Activated T-helper 17 cell treated with anti-CD3 and anti-CD28 coated beads, Interleukin-2, amount 50 U/mL, for 72 hours (primary cell): ENCODE measurements around the gene KSR2. TPM values are rescaled to one million over a fixed set of nuclear protein-coding genes. Genes with fewer than 3 reads are reported as not detected.
"Not testable (repeated sequence)": the region's sequence is repeated elsewhere in the genome, so short reads cannot be mapped to it uniquely, and the experiment has no call there.

Experiments
- ATAC-seq: fragments of 150-1000 bp; cut with Tn5 transposase; replicated peaks from 2 replicates; pipeline ENCODE4 v1.10.0; 2021; ENCODE audit warnings: mild to moderate bottlenecking, moderate library complexity
- H3K27ac Mint-ChIP-seq: one replicate; pipeline ENCODE4 v1.8.0; 2022; ENCODE audit warnings: mixed read lengths
- H3K27me3 Mint-ChIP-seq: one replicate; pipeline ENCODE4 v1.8.0; 2022; ENCODE audit warnings: mixed read lengths
- H3K36me3 Mint-ChIP-seq: one replicate; pipeline ENCODE4 v1.8.0; 2022; ENCODE audit warnings: low read depth, mild to moderate bottlenecking, mixed read lengths
- H3K4me1 Mint-ChIP-seq: one replicate; pipeline ENCODE4 v1.8.0; 2022; ENCODE audit warnings: mixed read lengths
- H3K4me3 Mint-ChIP-seq: one replicate; pipeline ENCODE4 v1.8.0; 2022; ENCODE audit warnings: mild to moderate bottlenecking, mixed read lengths
- H3K9me3 Mint-ChIP-seq: one replicate; pipeline ENCODE4 v1.8.0; 2022; ENCODE audit warnings: mixed read lengths
- total RNA-seq, 2 donors: library from RNA; stranded (reverse); gene quantifications; one replicate each; pipeline ENCODE4 v1.2.3, GENCODE V29; 2022

Gene KSR2
- total RNA-seq, 2 donors from 2014 or later: 0.06 to 0.93 TPM

DNA sequence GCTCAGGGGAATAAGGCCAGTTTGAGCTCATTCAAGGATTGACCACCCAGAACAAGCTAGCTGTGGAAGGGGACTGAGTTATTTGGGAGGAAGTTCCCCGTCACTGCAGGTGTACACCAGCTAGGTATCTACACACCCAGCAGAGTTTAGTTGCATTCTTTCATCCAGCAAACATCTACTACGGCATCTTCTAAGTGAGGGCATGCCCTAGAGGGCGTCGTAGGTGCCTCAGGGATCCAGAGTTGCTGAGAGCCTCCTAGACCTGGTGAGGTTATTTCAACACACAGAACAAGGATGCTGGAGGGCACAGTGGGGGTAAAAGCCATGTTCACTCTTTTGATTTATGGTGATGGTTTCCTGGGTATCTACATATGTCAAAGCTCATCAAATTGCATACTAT lies 149.6 kb downstream of the KSR2 start:
- H3K27ac Mint-ChIP-seq: no peak overlapping the region
- no peaks in the 10 kb centered on the region for H3K36me3 Mint-ChIP-seq
- H3K4me1 Mint-ChIP-seq: no peaks in the 10 kb centered on the region
- no peak for ATAC-seq
- H3K4me3 Mint-ChIP-seq: no peak overlapping the region
- peaks cover 19% of the 10 kb centered on the region for H3K27me3 Mint-ChIP-seq
- peaks cover 4% of the 10 kb centered on the region for H3K9me3 Mint-ChIP-seq

DNA sequence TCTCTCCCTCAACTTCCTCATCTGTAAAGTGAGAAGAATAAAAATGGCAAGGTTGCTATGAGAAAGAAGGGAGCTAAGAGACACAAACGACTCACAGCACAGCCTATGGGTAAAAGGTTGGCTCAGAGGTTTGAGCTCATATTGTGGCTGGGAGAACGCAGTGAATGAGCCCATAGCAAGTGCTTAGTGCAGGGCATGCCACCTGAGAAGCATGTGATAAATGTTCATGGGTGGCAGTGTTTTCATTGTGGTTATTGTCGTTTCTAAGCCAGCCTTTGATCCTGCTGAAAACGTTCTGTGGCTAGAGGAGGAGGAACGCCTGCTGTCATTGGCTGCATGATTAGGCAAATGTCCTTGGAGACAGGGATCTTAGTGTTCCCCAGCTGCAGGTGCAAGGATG lies 150.4 kb downstream of the KSR2 start:
- no peaks in the 10 kb centered on the region for H3K36me3 Mint-ChIP-seq
- peaks cover 19% of the 10 kb centered on the region for H3K27me3 Mint-ChIP-seq
- no peak overlapping the region for H3K27ac Mint-ChIP-seq
- ATAC-seq: no peak
- no peak overlapping the region for H3K4me3 Mint-ChIP-seq
- H3K9me3 Mint-ChIP-seq: peaks cover 4% of the 10 kb centered on the region
- no peaks in the 10 kb centered on the region for H3K4me1 Mint-ChIP-seq

GRCh38 chr12:117809509-117809908 lies 159.3 kb downstream of the KSR2 start:
- Mint-ChIP-seq H3K4me1 (no peaks in the 10 kb centered on the region), H3K27me3 (peaks cover 21% of the 10 kb centered on the region), H3K4me3 (no peak overlapping the region), H3K36me3 (no peaks in the 10 kb centered on the region), H3K27ac (no peak overlapping the region), H3K9me3 (no peaks in the 10 kb centered on the region)
- ATAC-seq: no peak

DNA sequence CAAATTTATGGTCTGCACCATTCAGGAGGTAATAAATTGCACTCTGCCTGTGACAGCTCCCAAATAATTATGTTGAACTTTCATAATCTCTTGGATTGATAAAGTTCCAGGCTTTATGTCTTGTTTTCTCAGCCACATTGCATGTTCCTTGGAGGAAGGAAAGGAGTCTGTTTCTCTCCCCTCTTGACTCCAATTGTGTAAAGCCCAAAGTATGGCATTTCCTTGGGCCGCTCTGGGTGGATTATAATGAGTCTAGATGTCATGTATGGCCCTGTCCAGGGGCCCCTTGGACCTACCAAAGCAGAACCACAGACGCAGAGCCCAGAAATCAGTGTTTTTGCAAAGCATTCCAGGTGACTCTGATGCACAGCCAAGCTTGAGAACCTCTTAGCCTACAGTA lies 160.8 kb downstream of the KSR2 start:
- Mint-ChIP-seq H3K36me3 (no peaks in the 10 kb centered on the region), H3K27me3 (peaks cover 18% of the 10 kb centered on the region), H3K4me1 (no peaks in the 10 kb centered on the region), H3K9me3 (no peaks in the 10 kb centered on the region), H3K4me3 (no peak overlapping the region), H3K27ac (no peak overlapping the region)
- no peak for ATAC-seq

DNA sequence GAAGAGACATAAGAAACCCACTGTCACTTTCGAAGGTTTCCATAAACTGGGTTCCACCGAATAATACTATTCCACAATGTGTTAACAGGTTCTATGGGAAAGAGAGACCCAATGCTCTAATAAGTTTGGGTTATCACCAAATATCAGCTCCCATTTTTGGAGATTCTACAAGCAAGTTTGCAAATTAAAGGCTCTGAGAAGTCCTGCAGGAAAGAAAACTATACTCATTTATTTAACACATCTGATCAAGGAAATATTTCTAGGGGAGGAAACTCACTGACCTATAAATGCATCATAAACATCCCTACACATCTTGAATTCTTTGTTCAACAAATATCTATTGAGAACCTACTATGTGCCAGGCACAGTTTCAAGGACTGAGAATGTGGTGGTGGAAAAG lies 161.4 kb downstream of the KSR2 start:
- Mint-ChIP-seq H3K4me3 (no peak overlapping the region), H3K9me3 (no peaks in the 10 kb centered on the region), H3K27ac (no peak overlapping the region), H3K36me3 (no peaks in the 10 kb centered on the region), H3K27me3 (peaks cover 18% of the 10 kb centered on the region), H3K4me1 (no peaks in the 10 kb centered on the region)
- ATAC-seq: no peak

- Mint-ChIP-seq H3K4me3 (no peak overlapping the region), H3K4me1 (no peaks in the 10 kb centered on the region), H3K27ac (no peak overlapping the region), H3K27me3 (peaks cover 18% of the 10 kb centered on the region), H3K36me3 (no peaks in the 10 kb centered on the region), H3K9me3 (no peaks in the 10 kb centered on the region)
- ATAC-seq: no peak
Observed at GRCh38 chr12:117805865-117806264, 162.9 kb downstream of the KSR2 start.

DNA sequence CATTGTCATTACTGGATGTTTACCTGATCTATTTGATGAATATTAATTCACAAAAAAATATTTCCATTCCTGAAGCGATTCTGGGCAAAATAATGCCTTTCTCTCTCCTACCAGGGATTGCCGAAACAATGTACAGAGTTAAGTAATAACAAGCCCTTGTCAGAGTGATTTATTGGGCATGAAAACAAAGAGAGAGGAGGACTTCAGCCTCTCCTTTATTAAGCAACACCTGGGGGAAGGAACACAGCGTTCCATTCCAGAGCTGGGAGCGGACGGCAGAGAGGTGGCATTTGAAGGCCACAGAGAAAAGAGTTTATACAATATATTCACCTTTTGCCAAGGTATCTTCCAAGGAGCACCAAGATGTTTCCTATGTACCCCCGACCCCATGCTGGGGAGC lies 165.8 kb downstream of the KSR2 start:
- no peak overlapping the region for H3K4me3 Mint-ChIP-seq

DNA sequence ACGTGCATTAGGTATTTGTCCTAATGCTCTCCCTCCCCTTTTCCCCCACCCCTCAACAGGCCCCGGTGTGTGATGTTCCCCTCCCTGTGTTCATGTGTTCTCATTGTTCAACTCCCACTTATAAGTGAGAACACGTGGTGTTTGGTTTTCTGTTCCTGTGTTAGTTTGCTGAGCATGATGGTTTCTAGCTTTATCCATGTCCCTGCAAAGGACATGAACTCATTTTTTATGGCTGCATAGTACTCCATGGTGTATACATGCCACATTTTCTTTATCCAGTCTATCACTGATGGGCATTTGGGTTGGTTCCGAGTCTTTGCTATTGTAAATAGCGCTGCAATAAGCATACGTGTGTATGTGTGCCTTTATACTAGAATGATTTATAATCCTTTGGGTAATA lies 168.1 kb downstream of the KSR2 start:
- not testable (repeated sequence) for H3K4me1 Mint-ChIP-seq, ATAC-seq, H3K27me3 Mint-ChIP-seq, H3K36me3 Mint-ChIP-seq, H3K27ac Mint-ChIP-seq, H3K4me3 Mint-ChIP-seq, H3K9me3 Mint-ChIP-seq

More for the DNA sequence above, 165.8 kb downstream of the KSR2 start:
- no peaks in the 10 kb centered on the region for H3K9me3 Mint-ChIP-seq
- no peaks in the 10 kb centered on the region for H3K36me3 Mint-ChIP-seq
- H3K27ac Mint-ChIP-seq: no peak overlapping the region
- no peaks in the 10 kb centered on the region for H3K27me3 Mint-ChIP-seq
- no peaks in the 10 kb centered on the region for H3K4me1 Mint-ChIP-seq
- no peak for ATAC-seq

- Mint-ChIP-seq H3K9me3 (no peaks in the 10 kb centered on the region), H3K27ac (no peak overlapping the region)
Observed at GRCh38 chr12:117797202-117797601, 171.6 kb downstream of the KSR2 start.

GRCh38 chr12:117792877-117793424 lies 175.8 kb downstream of the KSR2 start:
- Mint-ChIP-seq H3K36me3 (no peaks in the 10 kb centered on the region), H3K4me1 (no peaks in the 10 kb centered on the region), H3K27ac (no peak overlapping the region), H3K4me3 (no peak overlapping the region), H3K9me3 (no peaks in the 10 kb centered on the region), H3K27me3 (peaks cover 7% of the 10 kb centered on the region)
- ATAC-seq: no peak

More at GRCh38 chr12:117797202-117797601, 171.6 kb downstream of the KSR2 start:
- Mint-ChIP-seq H3K36me3 (no peaks in the 10 kb centered on the region), H3K4me1 (no peaks in the 10 kb centered on the region), H3K27me3 (no peaks in the 10 kb centered on the region), H3K4me3 (no peak overlapping the region)
- no peak for ATAC-seq

DNA sequence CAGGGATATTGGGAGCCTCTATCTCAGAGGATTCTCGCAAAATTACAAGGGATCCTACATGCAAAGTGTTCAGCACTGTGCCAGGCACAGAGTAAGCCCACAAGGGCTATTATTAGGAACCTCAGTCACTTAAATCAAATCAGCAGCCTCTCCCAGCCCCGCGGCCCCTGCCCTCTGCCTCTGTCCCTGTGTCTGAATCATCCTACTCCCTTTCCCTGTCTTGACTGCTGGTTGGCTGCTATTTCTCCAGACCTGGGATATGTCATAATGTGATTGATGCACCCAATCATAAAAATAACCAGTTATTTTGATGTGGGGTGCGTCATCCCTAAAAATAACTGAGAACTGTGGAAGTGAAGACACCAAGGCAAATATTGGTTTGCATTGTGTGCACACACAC lies 176.3 kb downstream of the KSR2 start:
- Mint-ChIP-seq H3K9me3 (no peaks in the 10 kb centered on the region), H3K4me1 (no peaks in the 10 kb centered on the region), H3K27me3 (peaks cover 9% of the 10 kb centered on the region), H3K27ac (no peak overlapping the region), H3K36me3 (no peaks in the 10 kb centered on the region), H3K4me3 (no peak overlapping the region)
- no peak for ATAC-seq

DNA sequence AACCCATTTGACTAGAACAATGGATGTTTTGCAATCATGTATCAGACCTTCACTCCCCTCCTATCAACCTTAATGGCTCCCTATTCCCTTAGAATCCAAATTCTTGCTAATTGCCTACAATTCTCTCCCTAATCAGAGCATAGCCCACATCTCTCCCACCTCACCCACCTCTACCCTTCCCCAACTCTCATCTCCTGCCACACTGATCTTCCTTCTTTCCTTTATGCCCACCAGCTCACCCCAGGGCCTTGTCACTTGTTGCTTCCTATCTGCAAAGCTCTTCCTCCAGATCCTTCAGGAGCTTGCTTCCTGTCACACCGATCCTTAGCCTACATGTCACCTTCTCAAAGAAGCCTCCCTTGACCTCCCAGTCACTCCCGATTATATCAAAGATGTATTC lies 177.8 kb downstream of the KSR2 start:
- Mint-ChIP-seq H3K27ac (no peak overlapping the region), H3K4me1 (no peaks in the 10 kb centered on the region), H3K4me3 (no peak overlapping the region), H3K27me3 (peaks cover 12% of the 10 kb centered on the region), H3K9me3 (peaks cover 4% of the 10 kb centered on the region), H3K36me3 (no peaks in the 10 kb centered on the region)
- ATAC-seq: no peak

DNA sequence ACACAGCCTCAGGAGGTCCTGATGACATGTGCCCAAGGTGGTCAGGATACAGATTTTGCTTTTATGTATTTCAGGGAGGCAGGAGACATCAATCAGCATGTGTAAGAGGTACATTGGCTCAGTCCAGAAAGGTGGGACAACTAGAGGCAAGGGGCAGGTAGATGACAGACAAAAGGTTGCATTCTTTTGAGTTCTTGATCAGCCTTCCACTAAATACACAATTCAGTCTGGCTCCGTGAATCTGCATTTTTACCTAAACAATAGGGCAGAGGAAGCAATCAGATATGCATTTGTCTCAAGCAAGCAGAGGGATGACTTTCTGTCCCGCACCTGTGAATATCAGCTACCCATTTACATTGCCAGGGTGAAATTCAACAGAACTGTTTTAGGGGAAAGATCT lies 178.6 kb downstream of the KSR2 start:
- Mint-ChIP-seq H3K9me3 (peaks cover 4% of the 10 kb centered on the region), H3K27ac (no peak overlapping the region), H3K36me3 (no peaks in the 10 kb centered on the region), H3K27me3 (peaks cover 12% of the 10 kb centered on the region), H3K4me3 (no peak overlapping the region), H3K4me1 (no peaks in the 10 kb centered on the region)
- no peak for ATAC-seq

DNA sequence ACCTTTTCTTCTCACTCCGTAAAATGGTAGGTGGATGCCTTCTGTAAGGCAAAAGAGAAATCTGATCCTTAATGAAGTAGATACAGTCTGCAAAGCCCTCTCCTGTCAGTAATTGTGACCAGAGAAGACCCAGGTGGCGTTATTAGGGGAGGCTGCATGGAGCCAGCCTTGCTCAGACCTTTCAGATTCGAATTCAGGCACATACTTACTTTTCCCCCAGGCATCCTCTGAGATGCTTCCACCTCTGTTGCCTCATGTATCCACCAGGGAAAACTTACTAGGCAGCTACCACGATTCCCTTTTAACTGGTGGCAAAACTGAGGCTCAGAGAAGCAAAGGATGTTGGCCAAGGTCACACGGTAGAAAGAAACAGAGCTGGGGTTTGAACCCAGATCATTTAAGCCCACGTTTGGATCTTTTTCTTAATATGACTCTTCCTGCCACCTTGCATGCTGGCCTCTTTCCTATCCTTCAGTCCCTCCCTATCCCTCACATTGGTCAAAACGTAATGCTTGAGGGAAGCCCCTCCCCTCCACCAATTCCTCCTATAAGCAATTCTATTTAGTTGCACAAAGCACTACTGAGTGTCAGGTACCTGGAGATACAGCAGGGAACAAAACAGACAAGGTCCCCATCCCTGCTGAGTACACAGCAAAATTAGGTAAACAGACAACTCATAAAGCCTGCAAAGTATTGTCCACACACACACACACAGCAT lies 179.4 kb downstream of the KSR2 start:
- Mint-ChIP-seq H3K4me1 (no peaks in the 10 kb centered on the region), H3K9me3 (peaks cover 4% of the 10 kb centered on the region)

DNA sequence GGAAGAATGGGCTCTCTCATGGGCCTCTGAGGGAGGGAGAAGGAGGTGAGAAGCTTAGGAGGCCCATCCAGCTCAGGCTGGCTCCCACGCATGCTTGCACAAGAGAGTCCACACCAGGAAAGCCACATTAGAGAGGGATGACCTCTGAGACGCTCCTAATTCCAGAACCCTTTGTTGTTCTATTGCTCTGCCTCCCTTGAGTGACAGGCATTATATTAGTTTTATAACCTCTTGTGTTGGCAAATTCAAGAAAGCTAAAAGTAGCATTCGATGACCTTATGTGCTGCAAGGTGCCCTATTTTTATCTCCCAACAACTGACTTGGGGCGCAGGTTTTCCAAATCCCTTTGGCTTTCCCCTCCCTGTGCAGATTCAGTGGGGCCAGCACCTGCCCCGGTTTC lies 190.1 kb downstream of the KSR2 start:
- Mint-ChIP-seq H3K27ac (no peak overlapping the region), H3K36me3 (no peaks in the 10 kb centered on the region), H3K9me3 (peaks cover 5% of the 10 kb centered on the region), H3K27me3 (peaks cover 12% of the 10 kb centered on the region), H3K4me1 (no peaks in the 10 kb centered on the region), H3K4me3 (no peak overlapping the region)
- no peak for ATAC-seq

More for the DNA sequence above, 179.4 kb downstream of the KSR2 start:
- no peak for ATAC-seq
- H3K36me3 Mint-ChIP-seq: no peaks in the 10 kb centered on the region
- H3K4me3 Mint-ChIP-seq: no peak overlapping the region
- H3K27me3 Mint-ChIP-seq: peaks cover 12% of the 10 kb centered on the region
- no peak overlapping the region for H3K27ac Mint-ChIP-seq
